ENCODE data around the gene LRMDA. TPM values are rescaled to one million over a fixed set of nuclear protein-coding genes. Genes with fewer than 3 reads are reported as not detected.

The LRMDA gene
- total RNA-seq, 1 donor from 2014 or later, result not detected

GRCh38 chr10:76337641-76338040, 906.2 kb downstream of the LRMDA start:
- intact Hi-C loops (cut with micrococcal nuclease), result no loop called here
- no peaks in the 10 kb centered on the region for H3K4me1 Mint-ChIP-seq
- ChIA-PET POLR2A (interaction anchor here (0.7 kb wide), 1 partner anchor 368 kb away, joined by 3 read pairs; no protein-coding TSS in a partner anchor), CTCF (no interaction called here)
- TF ChIP-seq CTCF (IDR thresholded peaks at IDR 0.05), result no peak
- DNase-seq (no peak), ATAC-seq (ENCODE audit: low read depth) (no peak)
- no peak overlapping the region for H3K27ac Mint-ChIP-seq
- H3K4me3 Mint-ChIP-seq, result no peak overlapping the region
- no peaks in the 10 kb centered on the region for H3K9me3 Mint-ChIP-seq
- H3K36me3 Mint-ChIP-seq (ENCODE audit: low read depth), result no peaks in the 10 kb centered on the region
- H3K27me3 Mint-ChIP-seq, result no peaks in the 10 kb centered on the region

- CTCF ChIA-PET, result no interaction called here
- no peak overlapping the region for H3K27ac Mint-ChIP-seq
- H3K9me3 Mint-ChIP-seq, result no peaks in the 10 kb centered on the region
- H3K27me3 Mint-ChIP-seq, result no peaks in the 10 kb centered on the region
- TF ChIP-seq CTCF (IDR thresholded peaks at IDR 0.05), result no peak
- no peaks in the 10 kb centered on the region for H3K36me3 Mint-ChIP-seq (ENCODE audit: low read depth)
- POLR2A ChIA-PET, result no interaction called here
- DNase-seq, result no peak
- no peak overlapping the region for H3K4me3 Mint-ChIP-seq
- intact Hi-C loops (cut with micrococcal nuclease), result no loop called here
- no peaks in the 10 kb centered on the region for H3K4me1 Mint-ChIP-seq
- no peak for ATAC-seq (ENCODE audit: low read depth)
Observed at GRCh38 chr10:76338187-76338586, 906.8 kb downstream of the LRMDA start.

- TF ChIP-seq CTCF (IDR thresholded peaks at IDR 0.05), result no peak
Observed at GRCh38 chr10:76341740-76342139, 910.3 kb downstream of the LRMDA start.

GRCh38 chr10:76342996-76343395, 911.6 kb downstream of the LRMDA start:
- intact Hi-C loops (cut with micrococcal nuclease), result no loop called here
- DNase-seq (no peak), ATAC-seq (ENCODE audit: low read depth) (no peak)
- Mint-ChIP-seq H3K9me3 (no peaks in the 10 kb centered on the region), H3K36me3 (ENCODE audit: low read depth) (no peaks in the 10 kb centered on the region), H3K4me3 (no peak overlapping the region), H3K4me1 (no peaks in the 10 kb centered on the region), H3K27me3 (no peaks in the 10 kb centered on the region), H3K27ac (no peak overlapping the region)
- CTCF ChIA-PET, result no interaction called here
- POLR2A ChIA-PET, result no interaction called here
- no peak for TF ChIP-seq CTCF (IDR thresholded peaks at IDR 0.05)

More at GRCh38 chr10:76341740-76342139, 910.3 kb downstream of the LRMDA start:
- no peaks in the 10 kb centered on the region for H3K27me3 Mint-ChIP-seq
- H3K36me3 Mint-ChIP-seq (ENCODE audit: low read depth), result no peaks in the 10 kb centered on the region
- no peak for ATAC-seq (ENCODE audit: low read depth)
- POLR2A ChIA-PET, result no interaction called here
- H3K4me1 Mint-ChIP-seq, result no peaks in the 10 kb centered on the region
- H3K4me3 Mint-ChIP-seq, result no peak overlapping the region
- intact Hi-C loops (cut with micrococcal nuclease), result no loop called here
- no peak overlapping the region for H3K27ac Mint-ChIP-seq
- CTCF ChIA-PET, result no interaction called here
- no peaks in the 10 kb centered on the region for H3K9me3 Mint-ChIP-seq
- DNase-seq, result no peak

DNA sequence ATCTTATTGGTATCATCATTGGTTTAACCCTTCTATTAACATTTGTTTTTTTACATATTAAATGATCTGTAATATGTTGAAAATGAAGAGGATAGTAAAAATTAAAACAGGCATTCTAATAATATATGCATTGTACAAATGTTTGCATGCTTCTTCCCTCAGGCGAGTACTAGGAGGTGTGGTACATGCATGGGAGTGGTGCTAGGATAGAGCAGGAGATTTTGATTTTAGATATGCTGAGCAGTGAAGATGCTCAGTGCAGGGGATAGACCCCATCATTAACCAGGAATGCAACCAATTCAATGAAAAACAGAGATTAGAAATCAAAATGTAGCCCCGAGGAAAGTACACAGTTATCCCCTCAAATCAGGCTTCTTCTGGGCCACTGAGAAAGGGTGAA, 916.4 kb downstream of the LRMDA start:
- Mint-ChIP-seq H3K36me3 (ENCODE audit: low read depth) (no peaks in the 10 kb centered on the region), H3K9me3 (no peaks in the 10 kb centered on the region), H3K4me1 (no peaks in the 10 kb centered on the region), H3K4me3 (no peak overlapping the region), H3K27ac (no peak overlapping the region), H3K27me3 (no peaks in the 10 kb centered on the region)
- intact Hi-C loops (cut with micrococcal nuclease), result no loop called here
- ChIA-PET CTCF (no interaction called here), POLR2A (no interaction called here)
- no peak for TF ChIP-seq CTCF (IDR thresholded peaks at IDR 0.05)
- ATAC-seq (ENCODE audit: low read depth) (no peak), DNase-seq (no peak)

All from activated B cell treated with CpG ODN at 0.5 μM for 24 hours (primary cell).